Testis (tissue), 3 donors: ENCODE measurements around the gene MEPCE. TPM values are rescaled to one million over a fixed set of nuclear protein-coding genes. Genes with fewer than 3 reads are reported as not detected.
"Not testable (repeated sequence)": the region's sequence is repeated elsewhere in the genome, so short reads cannot be mapped to it uniquely, and the experiment has no call there.

Experiments
- DNase-seq: peaks from one replicate; pipeline ENCODE4 v3.0.0-alpha.2; 2019
- H3K27ac ChIP-seq, 2 donors: fragments of 200-600 bp; sonication (generic); one replicate each; pipeline ENCODE4 v1.5.1; 2019
- H3K27me3 ChIP-seq: fragments of 200-600 bp; sonication (generic); one replicate; pipeline ENCODE4 v1.5.1; 2019
- H3K36me3 ChIP-seq: fragments of 200-600 bp; sonication (generic); one replicate; pipeline ENCODE4 v1.5.1; 2017; ENCODE audit warnings: low read depth; ENCODE audit errors: missing control alignments
- H3K4me1 ChIP-seq: fragments of 200-600 bp; sonication (generic); one replicate; pipeline ENCODE4 v1.5.1; 2019
- H3K4me3 ChIP-seq, 2 donors: fragments of 200-600 bp; sonication (generic); one replicate each; pipeline ENCODE4 v1.5.1; 2017 to 2019
- H3K9me3 ChIP-seq: fragments of 200-600 bp; sonication (generic); one replicate; pipeline ENCODE4 v1.5.1; 2017
- CTCF ChIP-seq, 3 experiments: fragments of 450-650 bp in 2 of 3; fragments of 200-600 bp in 1 of 3; sonication (generic) in 1 of 3; IDR thresholded peaks; one replicate each; pipeline ENCODE4 v1.5.1; 2016 to 2019; ENCODE audit warnings: antibody characterized with exemption in 3 of 3, mild to moderate bottlenecking in 2 of 3, moderate library complexity in 1 of 3
- POLR2A ChIP-seq: fragments of 450-650 bp; IDR thresholded peaks from one replicate; pipeline ENCODE4 v1.6.1; 2017; ENCODE audit warnings: antibody characterized with exemption, mild to moderate bottlenecking, moderate library complexity
- WGBS, 2 donors: methylation state at CpG; one replicate each; pipeline ENCODE4 v1.1.5; 2018; 5-methylcytosine and 5-hydroxymethylcytosine counted together
- intact Hi-C: fragments of 100-400 bp; cut with DNase I; formaldehyde crosslinking; loops from one replicate; pipeline ENCODE4 v1.15.1; 2023; ENCODE audit warnings: low total_unique reads
- polyA plus RNA-seq: library from polyadenylated mRNA; stranded (reverse); fragments of 350-450 nt; fragmentation: Illumina TruSeq; extraction: RNeasy Lipid Tissue Mini Kit (QIAGEN cat#74804); gene quantifications from one replicate; pipeline ENCODE4 v1.2.3, GENCODE V29; 2014; ENCODE audit warnings: low read depth, low replicate concordance; ENCODE audit not compliant: insufficient read depth
- total RNA-seq, 2 donors: library from RNA; depleted of rRNA; stranded (reverse); fragments of >200 nt; gene quantifications; one replicate each; pipeline ENCODE4 v1.2.3, GENCODE V29; 2016

Gene MEPCE
- total and polyA plus RNA-seq, 3 donors from 2014 or later: 74.6 to 182 (median 89.3) TPM

- peaks cover 4% of the 10 kb centered on the region for H3K4me1 ChIP-seq
- DNase-seq: no peak
- intact Hi-C loops: no loop called here
- no peaks in the 10 kb centered on the region for H3K36me3 ChIP-seq
- H3K27me3 ChIP-seq: no peaks in the 10 kb centered on the region
- H3K27ac ChIP-seq: no peak overlapping the region
- H3K9me3 ChIP-seq: no peaks in the 10 kb centered on the region
- WGBS, 2 donors: 88% methylated on average over 13 of the region's 13 CpGs
- TF ChIP-seq CTCF (IDR thresholded peaks at IDR 0.05) (no peak), POLR2A (no peak)
- H3K4me3 ChIP-seq: no peak overlapping the region
Measured at GRCh38 chr7:100449190-100449795, 19.7 kb downstream of the MEPCE start.

- intact Hi-C loops: no loop called here
- WGBS, 2 donors: 89 to 96% methylated on average over 3 of the region's 3 CpGs
- no peak for DNase-seq
- H3K27ac ChIP-seq: no peak overlapping the region
- H3K4me1 ChIP-seq: no peaks in the 10 kb centered on the region
- TF ChIP-seq POLR2A: no peak
- H3K36me3 ChIP-seq: no peaks in the 10 kb centered on the region
- no peaks in the 10 kb centered on the region for H3K9me3 ChIP-seq
- H3K4me3 ChIP-seq: no peak overlapping the region
- no peaks in the 10 kb centered on the region for H3K27me3 ChIP-seq
Measured at GRCh38 chr7:100452513-100452912, 22.9 kb downstream of the MEPCE start.

DNA sequence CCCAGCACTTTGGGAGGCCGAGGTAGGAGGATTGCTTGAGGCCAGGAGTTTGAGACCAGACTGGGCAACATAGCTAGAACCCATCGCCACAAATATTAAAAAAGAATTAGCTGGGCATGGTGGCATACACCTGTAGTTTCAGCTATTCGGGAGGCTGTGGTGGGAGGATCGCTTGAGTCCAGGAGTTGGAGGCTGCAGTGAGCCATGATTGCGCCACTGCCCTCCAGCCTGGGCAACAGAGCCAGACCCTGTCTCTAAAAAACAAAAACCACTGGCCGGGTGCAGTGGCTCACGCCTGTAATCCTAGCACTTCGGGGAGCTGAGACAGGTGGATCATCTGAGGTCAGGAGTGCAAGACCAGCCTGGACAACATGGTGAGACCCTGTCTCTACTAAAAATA, 24.2 kb downstream of the MEPCE start:
- 91 to 94% methylated on average over 8 of the region's 8 CpGs for WGBS, 2 donors
- intact Hi-C loops, DNase-seq, H3K36me3 ChIP-seq, H3K4me1 ChIP-seq, H3K27me3 ChIP-seq, H3K27ac ChIP-seq, H3K9me3 ChIP-seq, H3K4me3 ChIP-seq: not testable (repeated sequence)

DNA sequence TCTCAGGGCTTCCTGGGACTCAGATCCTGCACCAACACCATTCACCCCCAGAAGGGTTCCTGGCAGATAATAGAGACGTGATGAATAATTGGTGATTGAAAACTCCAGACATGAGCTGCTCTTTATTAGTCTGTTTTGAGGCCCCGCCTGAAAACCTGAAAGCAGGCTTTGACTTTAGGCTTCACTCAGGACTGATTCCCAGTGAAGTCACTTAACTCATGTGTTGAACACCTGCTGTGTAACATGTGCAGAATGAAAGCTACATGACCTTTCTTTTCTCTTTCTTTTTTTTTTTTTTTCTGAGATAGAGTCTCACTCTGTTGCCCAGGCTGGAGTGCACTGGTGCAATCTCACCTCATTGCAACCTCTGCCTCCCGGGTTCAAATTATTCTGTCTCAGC, 25.6 kb downstream of the MEPCE start:
- H3K9me3 ChIP-seq: no peaks in the 10 kb centered on the region
- H3K36me3 ChIP-seq: no peaks in the 10 kb centered on the region
- no peak overlapping the region for H3K27ac ChIP-seq
- TF ChIP-seq CTCF (IDR thresholded peaks at IDR 0.05) (no peak), POLR2A (no peak)
- no peaks in the 10 kb centered on the region for H3K27me3 ChIP-seq
- H3K4me3 ChIP-seq: no peak overlapping the region
- WGBS, 2 donors: 92 to 96% methylated on average over 3 of the region's 3 CpGs
- DNase-seq: no peak
- no peaks in the 10 kb centered on the region for H3K4me1 ChIP-seq
- intact Hi-C loops: no loop called here

GRCh38 chr7:100456562-100456961, 26.9 kb downstream of the MEPCE start:
- TF ChIP-seq POLR2A (no peak), CTCF (IDR thresholded peaks at IDR 0.05) (no peak)
- Histone ChIP-seq H3K27me3 (no peaks in the 10 kb centered on the region), H3K4me1 (no peaks in the 10 kb centered on the region), H3K36me3 (no peaks in the 10 kb centered on the region), H3K27ac (no peak overlapping the region), H3K9me3 (no peaks in the 10 kb centered on the region), H3K4me3 (no peak overlapping the region)
- WGBS, 2 donors: 85 to 90% methylated on average over 6 to 14 of the region's 14 CpGs
- no peak for DNase-seq
- intact Hi-C loops: no loop called here

DNA sequence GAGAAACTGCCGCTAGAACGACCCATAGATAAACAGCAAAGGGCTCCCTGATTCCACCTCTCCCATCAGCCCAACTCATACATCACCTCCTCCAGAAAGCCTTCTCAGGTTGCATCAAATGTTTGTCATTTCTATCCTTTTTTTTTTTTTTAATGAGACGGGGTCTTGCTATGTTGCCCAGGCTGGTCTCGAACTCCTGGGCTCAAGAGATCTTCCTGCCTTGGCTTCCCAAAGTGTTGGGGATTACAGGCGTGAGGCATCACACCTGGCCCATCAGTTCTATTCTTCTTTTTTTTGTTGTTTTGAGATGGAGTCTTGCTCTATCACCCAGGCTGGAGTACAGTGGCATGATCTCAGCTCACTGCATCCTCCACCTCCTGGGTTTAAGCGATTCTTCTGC, 27.4 kb downstream of the MEPCE start:
- H3K9me3 ChIP-seq: no peaks in the 10 kb centered on the region
- no peaks in the 10 kb centered on the region for H3K27me3 ChIP-seq
- no peaks in the 10 kb centered on the region for H3K36me3 ChIP-seq
- DNase-seq: no peak
- no peak overlapping the region for H3K4me3 ChIP-seq
- intact Hi-C loops: no loop called here
- no peaks in the 10 kb centered on the region for H3K4me1 ChIP-seq
- WGBS, 2 donors: 92% methylated on average over 6 of the region's 6 CpGs
- no peak overlapping the region for H3K27ac ChIP-seq
- TF ChIP-seq POLR2A: no peak
- no peak for TF ChIP-seq CTCF (IDR thresholded peaks at IDR 0.05)
